Hypothalamus (tissue), 51 donors: ENCODE data around the gene IL22RA1.

ENCODE experiments used
- DNase-seq, 51 donors: peaks; one replicate each; lab custom pipeline; 2025; lab: John Stamatoyannopoulos, UW

The IL22RA1 gene

GRCh38 chr1:24118410-24119242 is 24.3 kb downstream of the IL22RA1 start:
- no peak for DNase-seq

GRCh38 chr1:24117722-24118409 is 25.1 kb downstream of the IL22RA1 start:
- no peak for DNase-seq

- no peak for DNase-seq
Measured at GRCh38 chr1:24117132-24117531, 25.8 kb downstream of the IL22RA1 start.

GRCh38 chr1:24114753-24115152 is 28.2 kb downstream of the IL22RA1 start:
- no peak for DNase-seq

GRCh38 chr1:24113641-24114033 is 29.3 kb downstream of the IL22RA1 start:
- no peak for DNase-seq

GRCh38 chr1:24111996-24112779 is 30.8 kb downstream of the IL22RA1 start, which contains the start of gene MYOM3:
Gene MYOM3 (minus strand): TSS chr1:24112135. CDS start chr1:24108636, 3,499 bp downstream.
- peak in 28 of 51 donors; percentile 3 to 49 (median 22) for DNase-seq

GRCh38 chr1:24111262-24111995 is 31.5 kb downstream of the IL22RA1 start:
- DNase-seq, result peak in 2 of 51 donors; percentile 7 to 19

- DNase-seq, result no peak
Measured at GRCh38 chr1:24110642-24111261, 32.2 kb downstream of the IL22RA1 start.

- DNase-seq, result no peak
Measured at GRCh38 chr1:24109686-24110475, 33.1 kb downstream of the IL22RA1 start.

GRCh38 chr1:24109166-24109483 is 33.8 kb downstream of the IL22RA1 start:
- DNase-seq, result no peak

- no peak for DNase-seq
Measured at GRCh38 chr1:24108334-24109165, 34.4 kb downstream of the IL22RA1 start.

- no peak for DNase-seq
Measured at GRCh38 chr1:24107462-24108138, 35.3 kb downstream of the IL22RA1 start.

- no peak for DNase-seq
Measured at GRCh38 chr1:24105368-24106160, 37.4 kb downstream of the IL22RA1 start.

- DNase-seq, result no peak
Measured at GRCh38 chr1:24104854-24105253, 38.1 kb downstream of the IL22RA1 start.

- DNase-seq, result no peak
Measured at GRCh38 chr1:24103879-24104278, 39.1 kb downstream of the IL22RA1 start.

- no peak for DNase-seq
Measured at GRCh38 chr1:24103408-24103807, 39.5 kb downstream of the IL22RA1 start.

GRCh38 chr1:24102961-24103360 is 40.0 kb downstream of the IL22RA1 start:
- peak in 3 of 51 donors; percentile 3 to 22 (median 14) for DNase-seq
